BE2C (cell line): ENCODE measurements around the gene ASH1L.
"Not testable (repeated sequence)": the region's sequence is repeated elsewhere in the genome, so short reads cannot be mapped to it uniquely, and the experiment has no call there.

ENCODE experiments used
- DNase-seq: peaks from one replicate; pipeline ENCODE4 v3.0.0-alpha.2; 2020
- H3K27me3 ChIP-seq: fragments of 250-450 bp; sonication (Bioruptor Pico); 2 replicates; pipeline ENCODE4 v1.5.1; 2020; ENCODE audit warnings: mild to moderate bottlenecking
- H3K36me3 ChIP-seq: fragments of 250-450 bp; sonication (Bioruptor Pico); 2 replicates; pipeline ENCODE4 v1.5.1; 2020; ENCODE audit warnings: mild to moderate bottlenecking
- H3K4me1 ChIP-seq: fragments of 250-450 bp; sonication (Bioruptor Pico); 2 replicates; pipeline ENCODE4 v1.5.1; 2020
- H3K4me3 ChIP-seq: 2 replicates; pipeline ENCODE4 v1.5.1; 2011; ENCODE audit warnings: low read depth, low read length
- H3K9me3 ChIP-seq: fragments of 250-450 bp; sonication (Bioruptor Pico); 2 replicates; pipeline ENCODE4 v1.5.1; 2020
- TF ChIP-seq, protein P1 (sequence below): IDR thresholded peaks from 2 replicates; pipeline ENCODE4 v1.5.1; 2012; ENCODE audit warnings: mild to moderate bottlenecking, low read depth, low read length

Gene ASH1L

GRCh38 chr1:155454096-155454495 is 108.5 kb downstream of the ASH1L start:
- H3K36me3 ChIP-seq = peaks cover 24% of the 10 kb centered on the region
- no peaks in the 10 kb centered on the region for H3K27me3 ChIP-seq
- TF ChIP-seq, protein P1, sequence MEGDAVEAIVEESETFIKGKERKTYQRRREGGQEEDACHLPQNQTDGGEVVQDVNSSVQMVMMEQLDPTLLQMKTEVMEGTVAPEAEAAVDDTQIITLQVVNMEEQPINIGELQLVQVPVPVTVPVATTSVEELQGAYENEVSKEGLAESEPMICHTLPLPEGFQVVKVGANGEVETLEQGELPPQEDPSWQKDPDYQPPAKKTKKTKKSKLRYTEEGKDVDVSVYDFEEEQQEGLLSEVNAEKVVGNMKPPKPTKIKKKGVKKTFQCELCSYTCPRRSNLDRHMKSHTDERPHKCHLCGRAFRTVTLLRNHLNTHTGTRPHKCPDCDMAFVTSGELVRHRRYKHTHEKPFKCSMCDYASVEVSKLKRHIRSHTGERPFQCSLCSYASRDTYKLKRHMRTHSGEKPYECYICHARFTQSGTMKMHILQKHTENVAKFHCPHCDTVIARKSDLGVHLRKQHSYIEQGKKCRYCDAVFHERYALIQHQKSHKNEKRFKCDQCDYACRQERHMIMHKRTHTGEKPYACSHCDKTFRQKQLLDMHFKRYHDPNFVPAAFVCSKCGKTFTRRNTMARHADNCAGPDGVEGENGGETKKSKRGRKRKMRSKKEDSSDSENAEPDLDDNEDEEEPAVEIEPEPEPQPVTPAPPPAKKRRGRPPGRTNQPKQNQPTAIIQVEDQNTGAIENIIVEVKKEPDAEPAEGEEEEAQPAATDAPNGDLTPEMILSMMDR = no peak
- no peak overlapping the region for H3K4me3 ChIP-seq
- no peak for DNase-seq
- peaks cover 25% of the 10 kb centered on the region for H3K4me1 ChIP-seq
- no peaks in the 10 kb centered on the region for H3K9me3 ChIP-seq

DNA sequence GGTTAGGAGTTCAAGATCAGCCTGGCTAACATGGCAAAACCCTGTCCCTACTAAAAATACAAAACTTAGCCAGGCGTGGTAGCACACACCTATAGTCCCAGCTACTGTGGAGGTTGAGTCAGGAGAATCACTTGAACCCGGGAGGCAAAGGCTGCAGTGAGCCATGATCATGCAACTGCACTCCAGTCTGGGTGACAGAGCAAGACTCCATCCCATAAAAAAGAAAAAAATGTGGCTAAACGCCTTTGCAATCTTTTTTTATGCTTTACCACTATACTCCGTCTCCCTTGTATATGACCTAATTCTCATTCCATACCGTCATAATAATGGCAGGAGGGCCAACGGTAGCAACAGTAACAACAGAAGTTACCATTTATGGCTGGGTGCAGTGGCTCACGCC is 109.5 kb downstream of the ASH1L start:
- Histone ChIP-seq H3K4me3 (no peak overlapping the region), H3K4me1 (peaks cover 23% of the 10 kb centered on the region), H3K9me3 (no peaks in the 10 kb centered on the region), H3K36me3 (peaks cover 19% of the 10 kb centered on the region), H3K27me3 (no peaks in the 10 kb centered on the region)
- DNase-seq = no peak
- TF ChIP-seq, protein P1 = no peak

DNA sequence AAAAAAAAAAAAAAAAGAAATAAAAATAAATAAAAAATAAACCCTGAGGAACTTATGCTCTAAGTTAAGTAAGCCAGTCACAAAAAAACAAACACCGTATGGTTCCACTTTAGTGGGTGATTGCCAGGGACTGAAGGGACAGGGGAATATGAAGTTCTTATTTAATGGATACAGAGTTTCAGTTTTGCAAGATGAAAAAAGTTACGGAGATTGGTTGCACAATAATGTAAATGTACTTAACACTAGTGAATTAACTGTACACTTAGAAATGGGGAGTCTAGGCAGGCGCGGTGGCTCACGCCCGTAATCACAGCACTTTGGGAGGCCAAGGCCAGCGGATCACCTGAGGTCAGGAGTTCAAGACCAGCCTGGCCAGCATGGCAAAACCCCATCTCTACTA is 111.4 kb downstream of the ASH1L start:
- no peak for DNase-seq
- peaks cover 18% of the 10 kb centered on the region for H3K36me3 ChIP-seq
- H3K4me1 ChIP-seq = peaks cover 6% of the 10 kb centered on the region
- H3K27me3 ChIP-seq = no peaks in the 10 kb centered on the region
- H3K9me3 ChIP-seq = no peaks in the 10 kb centered on the region
- TF ChIP-seq, protein P1 = no peak
- H3K4me3 ChIP-seq = no peak overlapping the region

DNA sequence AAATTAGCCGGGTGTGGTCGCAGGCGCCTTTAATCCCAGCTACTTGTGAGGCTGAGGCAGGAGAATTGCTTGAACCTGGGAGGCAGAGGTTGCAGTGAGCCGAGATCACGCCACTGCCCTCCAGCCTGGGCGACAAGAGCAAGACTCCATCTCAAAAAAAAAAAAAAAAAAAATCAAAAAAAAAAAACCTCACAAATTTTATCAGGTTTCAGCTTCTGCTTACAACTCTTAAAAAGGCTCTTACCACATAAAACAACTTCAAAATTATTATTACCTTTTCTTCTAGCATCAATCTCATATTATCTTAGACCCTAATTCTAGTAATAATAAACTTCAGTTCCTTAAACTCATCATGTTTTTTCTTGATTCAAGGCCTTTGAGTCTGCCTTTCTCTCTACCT is 120.2 kb downstream of the ASH1L start:
- peaks cover 17% of the 10 kb centered on the region for H3K36me3 ChIP-seq
- H3K27me3 ChIP-seq, H3K4me1 ChIP-seq: not testable (repeated sequence)

DNA sequence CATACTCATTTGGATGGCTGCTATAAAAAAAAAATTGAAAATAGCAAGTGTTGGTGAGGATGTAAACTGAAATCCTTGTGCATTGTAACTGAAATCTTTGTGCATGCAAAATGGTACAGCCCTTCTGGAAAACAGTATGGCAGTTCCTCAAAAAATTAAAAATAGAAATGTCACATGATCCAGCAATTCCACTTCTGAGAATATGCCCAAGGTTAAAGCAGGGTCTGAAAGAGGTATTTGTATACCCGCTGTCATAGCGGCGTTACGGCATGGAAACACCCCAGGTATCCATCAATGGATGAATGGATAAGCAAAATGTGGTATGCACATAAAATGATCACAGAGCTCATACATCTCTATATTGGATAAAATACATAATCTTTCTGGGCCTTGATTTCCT is 125.2 kb downstream of the ASH1L start:
- H3K4me1 ChIP-seq = no peaks in the 10 kb centered on the region; the same call in 1 of the 2 replicates
- H3K27me3 ChIP-seq = no peaks in the 10 kb centered on the region
- TF ChIP-seq, protein P1 = no peak
- DNase-seq = no peak
- H3K9me3 ChIP-seq = no peaks in the 10 kb centered on the region
- peaks cover 20% of the 10 kb centered on the region for H3K36me3 ChIP-seq
- no peak overlapping the region for H3K4me3 ChIP-seq

More for the DNA sequence above, 120.2 kb downstream of the ASH1L start:
- not testable (repeated sequence) for DNase-seq, H3K4me3 ChIP-seq, H3K9me3 ChIP-seq

DNA sequence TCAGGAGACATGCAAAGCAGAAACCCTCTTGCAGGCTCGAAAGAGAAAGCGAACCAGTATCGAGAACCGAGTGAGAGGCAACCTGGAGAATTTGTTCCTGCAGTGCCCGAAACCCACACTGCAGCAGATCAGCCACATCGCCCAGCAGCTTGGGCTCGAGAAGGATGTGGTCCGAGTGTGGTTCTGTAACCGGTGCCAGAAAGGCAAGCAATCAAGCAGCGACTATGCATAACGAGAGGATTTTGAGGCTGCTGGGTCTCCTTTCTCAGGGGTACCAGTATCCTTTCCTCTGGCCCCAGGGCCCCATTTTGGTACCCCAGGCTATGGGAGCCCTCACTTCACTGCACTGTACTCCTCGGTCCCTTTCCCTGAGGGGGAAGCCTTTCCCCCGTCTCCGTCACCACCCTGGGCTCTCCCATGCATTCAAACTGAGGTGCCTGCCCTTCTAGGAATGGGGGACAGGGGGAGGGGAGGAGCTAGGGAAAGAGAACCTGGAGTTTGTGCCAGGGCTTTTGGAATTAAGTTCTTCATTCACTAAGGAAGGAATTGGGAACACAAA is 128.7 kb downstream of the ASH1L start:
- not testable (repeated sequence) for H3K4me1 ChIP-seq, H3K27me3 ChIP-seq, H3K4me3 ChIP-seq, H3K9me3 ChIP-seq, DNase-seq
- peaks cover 34% of the 10 kb centered on the region for H3K36me3 ChIP-seq

GRCh38 chr1:155433128-155433830 is 129.3 kb downstream of the ASH1L start:
- H3K9me3 ChIP-seq, H3K4me3 ChIP-seq, DNase-seq, H3K4me1 ChIP-seq, H3K27me3 ChIP-seq: not testable (repeated sequence)
- peaks cover 29% of the 10 kb centered on the region for H3K36me3 ChIP-seq
